ENCODE data around the gene PLCB1. TPM values are rescaled to one million over a fixed set of nuclear protein-coding genes. Genes with fewer than 3 reads are reported as not detected.

The PLCB1 gene
- total RNA-seq, 1 donor, result 13.4 TPM

GRCh38 chr20:8196096-8196495, 64.0 kb downstream of the PLCB1 start:
- Histone ChIP-seq H3K27me3 (ENCODE audit: insufficient read depth, low read length) (no peaks in the 10 kb centered on the region), H3K79me2 (ENCODE audit: insufficient read depth, low read length) (no peaks in the 10 kb centered on the region), H3K4me1 (ENCODE audit: insufficient read depth, low read length) (no peaks in the 10 kb centered on the region), H3K4me2 (ENCODE audit: insufficient read depth, low read length) (no peak overlapping the region), H3K4me3 (ENCODE audit: insufficient read depth, low read length) (no peak overlapping the region), H2AFZ (ENCODE audit: low read length) (no peak overlapping the region), H3K27ac (ENCODE audit: low read depth, low read length) (no peak overlapping the region), H3K36me3 (ENCODE audit: insufficient read depth, low read length) (no peaks in the 10 kb centered on the region), H4K20me1 (ENCODE audit: insufficient read depth, low read length) (no peaks in the 10 kb centered on the region), H3K9me3 (ENCODE audit: low read depth, low read length) (no peaks in the 10 kb centered on the region)
- TF ChIP-seq CTCF (IDR thresholded peaks at IDR 0.05; ENCODE audit: extremely low read depth, low read depth, low read length), result no peak
- no peak for DNase-seq (ENCODE audit: insufficient read length, low spot score, missing footprints)

GRCh38 chr20:8200220-8200619, 68.2 kb downstream of the PLCB1 start:
- no peaks in the 10 kb centered on the region for H4K20me1 ChIP-seq (ENCODE audit: insufficient read depth, low read length)
- H3K79me2 ChIP-seq (ENCODE audit: insufficient read depth, low read length), result no peaks in the 10 kb centered on the region
- H2AFZ ChIP-seq (ENCODE audit: low read length), result no peak overlapping the region
- no peaks in the 10 kb centered on the region for H3K36me3 ChIP-seq (ENCODE audit: insufficient read depth, low read length)
- H3K27ac ChIP-seq (ENCODE audit: low read depth, low read length), result no peak overlapping the region
- no peak for DNase-seq (ENCODE audit: insufficient read length, low spot score, missing footprints)
- no peaks in the 10 kb centered on the region for H3K27me3 ChIP-seq (ENCODE audit: insufficient read depth, low read length)
- TF ChIP-seq CTCF (IDR thresholded peaks at IDR 0.05; ENCODE audit: extremely low read depth, low read depth, low read length), result no peak
- H3K4me1 ChIP-seq (ENCODE audit: insufficient read depth, low read length), result no peaks in the 10 kb centered on the region
- no peak overlapping the region for H3K4me3 ChIP-seq (ENCODE audit: insufficient read depth, low read length)
- H3K9me3 ChIP-seq (ENCODE audit: low read depth, low read length), result no peaks in the 10 kb centered on the region
- H3K4me2 ChIP-seq (ENCODE audit: insufficient read depth, low read length), result no peak overlapping the region

GRCh38 chr20:8203366-8203765, 71.3 kb downstream of the PLCB1 start:
- Histone ChIP-seq H3K36me3 (ENCODE audit: insufficient read depth, low read length) (no peaks in the 10 kb centered on the region), H3K27me3 (ENCODE audit: insufficient read depth, low read length) (no peaks in the 10 kb centered on the region), H3K4me1 (ENCODE audit: insufficient read depth, low read length) (no peaks in the 10 kb centered on the region), H2AFZ (ENCODE audit: low read length) (no peak overlapping the region), H3K79me2 (ENCODE audit: insufficient read depth, low read length) (no peaks in the 10 kb centered on the region), H3K27ac (ENCODE audit: low read depth, low read length) (no peak overlapping the region), H3K4me2 (ENCODE audit: insufficient read depth, low read length) (no peak overlapping the region), H3K4me3 (ENCODE audit: insufficient read depth, low read length) (no peak overlapping the region), H4K20me1 (ENCODE audit: insufficient read depth, low read length) (no peaks in the 10 kb centered on the region), H3K9me3 (ENCODE audit: low read depth, low read length) (no peaks in the 10 kb centered on the region)
- TF ChIP-seq CTCF (IDR thresholded peaks at IDR 0.05; ENCODE audit: extremely low read depth, low read depth, low read length), result no peak
- no peak for DNase-seq (ENCODE audit: insufficient read length, low spot score, missing footprints)

GRCh38 chr20:8205996-8206395, 73.9 kb downstream of the PLCB1 start:
- Histone ChIP-seq H3K4me1 (ENCODE audit: insufficient read depth, low read length) (no peaks in the 10 kb centered on the region), H3K4me2 (ENCODE audit: insufficient read depth, low read length) (no peak overlapping the region), H3K9me3 (ENCODE audit: low read depth, low read length) (no peaks in the 10 kb centered on the region), H3K4me3 (ENCODE audit: insufficient read depth, low read length) (no peak overlapping the region), H4K20me1 (ENCODE audit: insufficient read depth, low read length) (no peaks in the 10 kb centered on the region), H3K27me3 (ENCODE audit: insufficient read depth, low read length) (no peaks in the 10 kb centered on the region), H3K36me3 (ENCODE audit: insufficient read depth, low read length) (no peaks in the 10 kb centered on the region), H3K27ac (ENCODE audit: low read depth, low read length) (no peak overlapping the region), H2AFZ (ENCODE audit: low read length) (no peak overlapping the region), H3K79me2 (ENCODE audit: insufficient read depth, low read length) (no peaks in the 10 kb centered on the region)
- DNase-seq (ENCODE audit: insufficient read length, low spot score, missing footprints), result no peak
- TF ChIP-seq CTCF (IDR thresholded peaks at IDR 0.05; ENCODE audit: extremely low read depth, low read depth, low read length), result no peak
